ENCODE data around the gene C2CD2L.

- TF ChIP-seq SPI1 (IDR thresholded peaks at IDR 0.05; ENCODE audit: borderline replicate concordance, low read depth) = no peak
- TF ChIP-seq CTCF (IDR thresholded peaks at IDR 0.05; ENCODE audit: insufficient read depth, low read length) = no peak
- TF ChIP-seq POLR2AphosphoS5 (IDR thresholded peaks at IDR 0.05; ENCODE audit: low read depth) = no peak
Observed at GRCh38 chr11:119113716-119114115, 6.6 kb downstream of the C2CD2L start.

Measured in HL-60 (cell line).